GM19238 (cell line): ENCODE results near the gene GAL3ST3.
"Not testable (repeated sequence)": the region's sequence is repeated elsewhere in the genome, so short reads cannot be mapped to it uniquely, and the experiment has no call there.

Experiments used
- DNase-seq: peaks from one replicate; pipeline ENCODE4 v3.0.0; 2011; ENCODE audit warnings: low spot score; ENCODE audit not compliant: insufficient read length

The GAL3ST3 gene

GRCh38 chr11:66044757-66045156, 4.2 kb downstream of the GAL3ST3 start:
- no peak for DNase-seq

DNA sequence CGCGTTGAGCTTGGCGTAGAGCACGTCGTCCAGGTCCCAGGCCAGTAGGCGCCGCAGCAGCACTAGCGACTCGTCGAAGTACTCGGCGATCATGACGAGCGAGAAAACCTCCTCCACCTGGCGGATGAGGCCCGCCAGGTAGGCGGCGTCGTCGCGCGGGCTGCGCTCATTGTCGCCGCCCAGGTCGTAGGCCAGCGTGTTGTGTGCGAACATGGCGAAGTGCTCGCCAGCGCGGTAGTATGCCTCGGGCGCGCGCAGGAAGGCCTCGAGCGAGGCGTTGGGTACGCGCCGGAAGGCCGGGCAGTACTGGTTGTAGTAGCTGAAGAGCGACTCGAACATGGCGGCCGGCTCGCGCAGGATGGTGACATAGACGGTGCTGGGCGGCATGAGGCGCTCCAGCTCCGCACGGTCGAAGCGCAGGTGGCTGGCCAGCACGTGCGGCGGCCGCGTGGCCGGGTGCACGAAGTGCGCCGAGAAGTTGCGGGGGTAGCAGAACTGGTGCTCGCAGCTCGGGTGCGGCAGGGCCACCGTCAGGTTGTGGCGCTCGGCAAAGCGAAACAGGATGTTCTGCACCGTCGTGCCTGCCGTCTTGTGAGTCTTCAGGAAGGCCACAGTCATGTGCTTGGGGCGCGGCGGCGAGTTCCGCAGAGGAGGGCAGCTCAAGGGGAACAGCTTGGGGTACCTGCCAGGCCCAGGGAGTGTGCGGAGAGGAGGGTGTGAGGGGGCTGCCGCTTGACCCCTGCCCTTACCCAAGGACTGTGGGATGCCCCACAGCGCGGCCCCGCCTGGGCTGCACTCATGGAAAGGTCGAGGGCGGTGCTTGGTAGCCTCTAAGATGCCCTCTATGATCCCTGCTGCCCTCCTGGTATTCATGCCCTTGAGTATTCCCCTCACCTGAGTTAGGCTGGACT, 5.7 kb downstream of the GAL3ST3 start:
- DNase-seq: no peak

GRCh38 chr11:66042227-66042995, 6.5 kb downstream of the GAL3ST3 start:
- no peak for DNase-seq

DNA sequence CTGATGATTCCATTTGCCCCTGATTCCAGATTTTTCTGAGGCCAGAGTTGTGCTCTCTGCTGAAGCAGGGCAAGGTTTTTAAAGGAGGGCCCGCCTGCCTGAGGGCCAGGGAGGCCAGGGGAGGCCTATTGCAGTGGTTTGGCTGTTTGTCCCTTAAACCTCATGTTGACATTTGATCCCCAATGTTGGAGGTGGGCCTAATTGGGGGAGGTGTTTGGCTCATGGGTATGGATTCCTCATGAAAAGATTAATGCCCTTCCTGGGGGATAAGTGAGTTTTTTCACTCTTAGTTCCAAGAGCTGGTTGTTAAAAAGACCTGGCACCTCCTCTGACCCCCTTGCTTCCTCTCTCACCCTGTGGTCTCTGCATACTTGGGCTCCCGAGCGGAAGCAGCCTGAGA, 9.2 kb downstream of the GAL3ST3 start:
- DNase-seq: no peak

- no peak for DNase-seq
These were observed 11.6 kb downstream of the GAL3ST3 start for GRCh38 chr11:66037327-66037726.

DNA sequence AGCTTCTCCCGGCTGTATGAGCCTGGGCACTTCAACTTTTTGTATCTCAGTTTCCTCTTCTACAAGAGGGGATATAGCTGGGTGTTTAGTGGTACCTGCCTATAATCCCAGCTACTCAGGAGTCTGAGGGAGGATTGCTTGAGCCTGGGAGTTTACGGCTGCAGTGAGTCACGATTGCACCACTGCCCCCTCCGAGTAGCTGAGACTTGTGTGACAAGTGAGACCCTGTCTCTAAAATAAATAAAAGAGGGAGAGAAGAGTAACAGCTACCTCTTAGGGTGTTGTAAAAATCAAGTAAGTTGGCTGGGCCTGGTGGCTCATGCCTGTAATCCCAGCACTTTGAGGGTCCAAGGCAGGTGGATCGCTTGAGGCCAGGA, 12.6 kb downstream of the GAL3ST3 start:
- DNase-seq: no peak

DNA sequence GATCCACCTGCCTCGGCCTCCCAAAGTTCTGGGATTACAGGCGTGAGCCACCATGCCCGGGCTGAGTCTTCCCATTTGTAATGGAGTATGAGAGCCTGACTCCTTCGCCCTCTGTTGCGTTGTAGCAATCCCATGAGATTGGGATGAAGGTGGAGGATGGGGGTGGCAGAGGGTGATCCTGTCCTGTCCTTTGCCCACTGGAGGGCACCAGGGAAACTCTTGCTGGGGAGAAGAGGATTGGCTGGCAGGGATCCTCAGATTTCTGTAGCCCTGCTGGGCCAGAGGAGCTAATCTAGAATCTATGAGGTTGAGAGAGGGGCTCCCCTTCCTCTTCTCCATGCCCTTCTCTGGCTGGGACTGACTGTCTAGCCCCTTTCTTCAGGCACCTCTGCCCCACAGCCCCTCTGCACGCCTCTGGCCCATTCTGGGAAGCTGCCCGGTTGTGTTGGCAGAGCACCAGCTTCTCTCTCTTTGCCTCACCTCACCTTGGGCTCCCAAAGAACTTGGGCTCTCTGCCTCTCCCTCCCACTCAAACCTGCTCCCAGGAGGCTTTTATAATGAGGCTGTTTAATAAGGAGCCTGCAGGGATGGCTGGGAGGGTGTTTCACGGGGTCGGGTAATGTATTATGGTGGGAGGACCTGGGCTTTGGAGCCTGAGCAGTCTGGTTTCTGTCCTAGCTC, 13.2 kb downstream of the GAL3ST3 start:
- DNase-seq: no peak

- no peak for DNase-seq
These were observed 15.8 kb downstream of the GAL3ST3 start for GRCh38 chr11:66032957-66033735.

DNA sequence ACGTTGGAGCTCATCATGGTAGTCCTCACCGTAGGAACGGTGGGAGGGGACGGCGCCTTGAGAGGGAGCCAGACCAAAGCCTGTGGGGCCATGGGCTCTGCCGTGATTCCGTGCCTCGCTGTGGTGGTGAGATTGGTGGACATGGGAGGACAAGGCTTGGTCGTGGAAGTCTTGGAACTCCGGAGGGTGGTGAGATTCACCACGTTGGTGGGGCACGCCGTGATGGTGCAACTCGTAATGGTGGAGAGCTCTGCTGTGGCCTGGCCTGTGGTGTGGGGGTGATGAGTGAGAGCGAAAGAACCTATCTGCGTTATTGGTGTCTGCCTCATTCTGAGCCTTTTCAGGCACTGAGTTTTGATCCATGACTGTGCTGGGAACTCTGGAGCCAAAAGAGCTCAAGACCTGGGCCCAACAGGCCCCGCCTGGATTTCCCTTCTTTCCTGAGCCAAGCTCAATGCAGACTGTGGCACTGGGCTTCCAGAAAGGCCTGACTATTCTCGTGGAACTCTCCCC, 22.9 kb downstream of the GAL3ST3 start, which contains the start of gene CATSPER1:
TSS of gene CATSPER1 (minus strand) at position 463 of the 513 bp plus-strand sequence. CDS start at position 363, 100 bp downstream.
- DNase-seq: no peak

- not testable (repeated sequence) for DNase-seq
These were observed 25.8 kb downstream of the GAL3ST3 start for GRCh38 chr11:66023186-66023440.

- DNase-seq: peak; percentile 86
These were observed 26.4 kb downstream of the GAL3ST3 start for GRCh38 chr11:66022401-66023185.

DNA sequence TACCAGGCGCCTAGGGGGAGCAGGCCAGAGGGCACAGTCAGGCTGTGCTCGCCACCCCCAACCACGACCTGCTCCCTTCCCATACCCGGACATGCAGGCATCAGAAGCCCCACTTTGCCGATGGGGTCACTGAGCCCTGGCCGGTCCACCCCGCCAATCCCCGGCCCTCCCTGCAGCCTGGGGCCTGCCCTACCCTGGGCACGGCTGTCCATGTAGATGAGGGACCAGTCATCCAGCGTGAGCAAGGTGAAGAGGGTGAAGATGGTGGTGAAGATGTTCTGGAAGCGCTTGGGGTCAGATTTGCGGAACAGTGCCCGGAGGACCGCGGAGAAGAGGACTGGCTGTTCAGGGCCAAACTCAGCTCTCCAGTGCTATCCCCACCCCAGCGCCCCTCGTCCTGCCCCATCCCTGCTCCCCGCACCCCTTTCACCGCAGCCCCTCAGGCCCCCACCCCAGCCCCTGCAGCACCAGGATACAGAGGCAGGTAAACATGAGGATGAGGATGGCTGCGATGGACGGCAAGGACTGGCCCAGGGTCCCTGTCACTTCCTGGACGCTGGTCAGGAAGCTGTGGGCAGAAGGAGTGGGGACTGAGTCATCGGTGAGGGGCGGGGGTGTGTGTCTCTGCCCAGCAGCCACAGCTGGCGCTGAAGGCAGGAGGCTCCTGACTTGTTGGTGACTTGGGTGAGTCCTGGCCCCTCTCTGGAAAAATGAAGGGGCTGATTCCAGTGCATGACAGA, 28.2 kb downstream of the GAL3ST3 start:
- DNase-seq: no peak

DNA sequence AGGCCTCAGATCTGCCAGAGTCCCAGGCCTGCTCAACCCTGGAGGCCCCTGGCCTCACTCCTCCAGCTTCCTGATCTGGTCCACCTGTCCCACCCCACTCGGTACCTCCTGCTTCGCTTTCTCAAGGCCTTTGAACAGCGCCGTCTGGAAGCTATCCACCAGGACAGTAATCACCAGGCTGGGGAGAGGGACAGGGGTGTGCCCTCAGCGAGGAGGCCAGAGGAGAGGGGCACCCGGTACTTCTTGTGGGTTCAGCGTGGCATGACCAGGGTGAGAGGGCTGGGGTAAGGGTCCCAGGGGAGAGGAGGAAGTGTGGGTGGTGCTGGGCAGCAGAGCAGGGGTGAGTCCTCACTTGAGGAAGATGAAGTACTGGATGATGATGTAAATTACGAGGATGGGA, 28.7 kb downstream of the GAL3ST3 start:
- DNase-seq: no peak

DNA sequence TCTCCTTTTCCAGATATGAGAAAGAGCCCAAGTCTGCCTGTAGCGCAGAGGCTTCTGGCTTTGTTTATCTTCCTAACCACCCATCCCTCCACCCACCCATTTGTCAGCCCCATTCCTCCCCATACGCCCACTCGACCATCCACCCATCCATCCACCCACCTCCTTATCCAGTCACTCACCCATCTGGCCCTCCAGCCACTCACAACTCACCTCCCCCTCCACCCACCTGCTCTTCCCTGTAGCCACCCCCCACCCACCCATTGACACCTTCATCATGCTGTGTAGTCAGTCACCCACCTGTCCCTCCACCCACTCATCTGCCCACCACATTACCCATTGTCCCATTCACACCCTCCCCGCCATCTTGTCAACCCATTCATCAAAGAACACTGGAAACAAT, 31.6 kb downstream of the GAL3ST3 start:
- DNase-seq: no peak

GRCh38 chr11:66016793-66017177, 32.2 kb downstream of the GAL3ST3 start:
- DNase-seq: no peak

DNA sequence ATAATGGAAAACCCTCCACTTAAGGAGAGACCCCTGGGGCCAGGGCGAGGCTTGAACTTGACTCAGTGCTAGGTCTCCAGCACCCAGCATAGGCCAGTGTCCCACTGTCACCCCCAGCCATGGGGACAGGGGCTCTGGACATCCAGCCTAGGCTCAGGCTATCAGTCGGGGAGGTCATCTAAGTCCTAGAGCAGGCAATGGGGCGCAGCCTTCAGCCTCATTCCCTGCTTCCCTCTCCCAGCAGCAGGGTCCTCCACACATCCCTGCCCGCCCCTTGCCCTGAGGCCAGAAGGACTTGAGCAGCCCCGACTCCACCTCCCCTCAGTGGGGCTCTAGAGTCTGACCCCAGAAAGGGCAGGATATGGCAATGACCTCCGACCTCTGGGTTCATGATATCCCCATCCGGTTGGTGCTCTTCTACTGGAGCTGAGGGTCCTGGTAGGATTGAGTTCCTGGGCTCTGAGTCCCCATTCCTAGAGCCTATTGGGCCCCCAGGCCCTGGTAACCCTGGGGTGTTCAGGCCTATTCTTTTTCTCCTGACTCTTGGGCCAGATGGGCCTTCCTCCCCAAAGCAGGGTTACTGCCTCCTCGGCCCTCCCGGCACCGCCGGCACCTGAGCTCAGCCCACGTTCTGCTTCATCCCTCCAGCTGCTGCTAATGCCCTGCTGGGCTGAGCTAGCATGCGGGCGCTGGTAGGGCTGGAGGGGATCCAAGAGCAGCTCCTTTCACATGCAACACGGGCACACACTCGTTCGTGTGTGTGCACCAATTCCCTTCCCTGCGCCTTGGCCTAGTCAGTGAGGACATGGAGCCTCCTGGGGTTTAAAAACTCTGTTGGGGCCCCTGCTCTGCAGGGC, 32.8 kb downstream of the GAL3ST3 start:
- DNase-seq: no peak

DNA sequence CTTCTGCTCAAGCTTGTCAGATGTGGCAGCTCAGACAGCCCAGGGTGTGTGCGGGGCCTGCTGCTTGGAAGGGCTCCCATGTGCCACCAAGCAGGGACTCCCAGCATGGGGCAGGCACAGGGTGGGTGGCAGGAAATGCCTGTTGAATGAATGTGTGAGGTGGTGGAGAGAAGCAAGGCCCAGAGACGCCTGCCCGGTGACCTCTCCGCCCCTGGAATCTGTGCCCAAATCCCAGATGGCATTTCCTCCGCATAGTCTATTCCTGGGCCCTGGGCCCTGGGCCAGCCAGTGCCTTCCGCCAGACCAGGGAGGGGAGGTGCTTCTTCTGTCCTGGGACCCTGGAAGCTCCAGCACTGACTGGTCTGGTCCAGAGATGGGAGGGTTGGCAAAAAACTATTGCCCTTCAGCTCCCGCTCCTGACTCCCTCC, 33.5 kb downstream of the GAL3ST3 start:
- no peak for DNase-seq

GRCh38 chr11:66014804-66015453, 34.0 kb downstream of the GAL3ST3 start:
- no peak for DNase-seq
